IMR-90 (cell line): ENCODE results near the gene LGI4. TPM values are rescaled to one million over a fixed set of nuclear protein-coding genes. Genes with fewer than 3 reads are reported as not detected.

Experiments used
- ATAC-seq: fragments of 200-7000 bp; cut with Tn5 transposase; 2 replicates; pipeline ENCODE4 v1.9.1; 2020; ENCODE audit warnings: low read depth, mild to moderate bottlenecking, moderate library complexity
- BruUV-seq: library from RNA; stranded (reverse); fragments of 400-500 nt; replicated peaks from 2 replicates; lab custom pipeline; 2021; lab: Mats Ljungman, UMichigan
- CTCF ChIA-PET: fragments of 300-600 bp; formaldehyde crosslinking; extraction: SDS; loops from one replicate; lab custom pipeline; 2021; ENCODE audit warnings: antibody characterized with exemption; lab: Yijun Ruan, JAX
- POLR2A ChIA-PET: fragments of 300-600 bp; sonication (Branson Sonifier 250); formaldehyde crosslinking; loops from one replicate; lab custom pipeline; 2022; ENCODE audit warnings: antibody characterized with exemption; ENCODE audit not compliant: unreplicated experiment; lab: Charles Lee
- DNase-seq: peaks from one replicate; pipeline ENCODE4 v3.0.0; 2013
- H2AFZ ChIP-seq: replicated peaks from 2 replicates; pipeline ENCODE3; 2013; ENCODE audit warnings: low read length, mild to moderate bottlenecking; ENCODE audit not compliant: poor library complexity
- H2AK5ac ChIP-seq: 2 replicates; pipeline ENCODE4 v1.6.1; 2013; ENCODE audit warnings: low read depth, low read length, inconsistent platforms
- H2AK9ac ChIP-seq: replicated peaks from 2 replicates; pipeline ENCODE3; 2013; ENCODE audit warnings: mild to moderate bottlenecking, low read depth, low read length, moderate library complexity; ENCODE audit not compliant: poor library complexity
- H2BK120ac ChIP-seq: 2 replicates; pipeline ENCODE4 v1.6.1; 2013; ENCODE audit warnings: low read depth, low read length, inconsistent platforms
- H2BK15ac ChIP-seq: 3 replicates; pipeline ENCODE4 v1.6.1; 2013; ENCODE audit warnings: low read depth, low read length, inconsistent platforms
- H2BK20ac ChIP-seq: 2 replicates; pipeline ENCODE4 v1.6.1; 2013; ENCODE audit warnings: low read depth, mild to moderate bottlenecking, inconsistent platforms, low read length, moderate library complexity
- H2BK5ac ChIP-seq: 2 replicates; pipeline ENCODE4 v1.6.1; 2013; ENCODE audit warnings: mild to moderate bottlenecking, low read depth, low read length, inconsistent platforms; ENCODE audit not compliant: poor library complexity, severe bottlenecking
- H3K14ac ChIP-seq: replicated peaks from 2 replicates; pipeline ENCODE4 v1.6.1; 2013; ENCODE audit warnings: low read depth, low read length, inconsistent platforms
- H3K18ac ChIP-seq: 2 replicates; pipeline ENCODE4 v1.6.1; 2013; ENCODE audit warnings: low read depth, low read length, control low read depth
- H3K23ac ChIP-seq: 2 replicates; pipeline ENCODE4 v1.6.1; 2013; ENCODE audit warnings: low read depth, low read length, inconsistent platforms
- H3K27ac ChIP-seq: 2 replicates; pipeline ENCODE4 v1.5.1; 2013; ENCODE audit warnings: mild to moderate bottlenecking, control low read depth, low read length; ENCODE audit not compliant: insufficient read depth
- H3K27me3 ChIP-seq: 2 replicates; pipeline ENCODE4 v1.6.1; 2013; ENCODE audit warnings: low read length; ENCODE audit not compliant: control insufficient read depth, insufficient read depth
- H3K36me3 ChIP-seq: 2 replicates; pipeline ENCODE4 v1.6.1; 2013; ENCODE audit warnings: low read length, mixed read lengths; ENCODE audit not compliant: control insufficient read depth, insufficient read depth
- H3K4ac ChIP-seq: 2 replicates; pipeline ENCODE4 v1.6.1; 2013; ENCODE audit warnings: low read depth, low read length, inconsistent platforms
- H3K4me1 ChIP-seq: 2 replicates; pipeline ENCODE4 v1.6.1; 2013; ENCODE audit warnings: low read length, mixed read lengths; ENCODE audit not compliant: control insufficient read depth, insufficient read depth
- H3K4me2 ChIP-seq: 2 replicates; pipeline ENCODE4 v1.6.1; 2013; ENCODE audit warnings: low read depth, mild to moderate bottlenecking, control low read depth, low read length, moderate library complexity
- H3K4me3 ChIP-seq: 2 replicates; pipeline ENCODE4 v1.5.1; 2013; ENCODE audit warnings: low read depth, mild to moderate bottlenecking, control low read depth, low read length, moderate library complexity; ENCODE audit not compliant: insufficient read depth
- H3K56ac ChIP-seq: 2 replicates; pipeline ENCODE4 v1.6.1; 2013; ENCODE audit warnings: low read length, inconsistent platforms; ENCODE audit not compliant: insufficient read depth; ENCODE audit errors: extremely low read depth
- H3K79me1 ChIP-seq, 2 experiments: 2 replicates each; pipeline ENCODE4 v1.6.1; 2013; ENCODE audit warnings: low read length in 2 of 2, inconsistent platforms in 1 of 2, low read depth in 1 of 2
- H3K9ac ChIP-seq: 2 replicates; pipeline ENCODE4 v1.6.1; 2013; ENCODE audit warnings: low read depth, low read length, control low read depth
- H3K9me1 ChIP-seq: 2 replicates; pipeline ENCODE4 v1.6.1; 2013; ENCODE audit warnings: low read length, inconsistent platforms; ENCODE audit not compliant: insufficient read depth
- H3K9me3 ChIP-seq: 2 replicates; pipeline ENCODE4 v1.6.1; 2013; ENCODE audit warnings: low read length; ENCODE audit not compliant: control insufficient read depth, insufficient read depth
- H4K20me1 ChIP-seq: 2 replicates; pipeline ENCODE4 v1.6.1; 2013; ENCODE audit warnings: low read length, inconsistent platforms; ENCODE audit not compliant: insufficient read depth
- H4K5ac ChIP-seq: 2 replicates; pipeline ENCODE4 v1.6.1; 2013; ENCODE audit warnings: mild to moderate bottlenecking, low read depth, low read length, control low read depth
- H4K8ac ChIP-seq, 2 experiments: 2 replicates each; pipeline ENCODE4 v1.6.1; 2013; ENCODE audit warnings: low read depth in 2 of 2, low read length in 2 of 2, control low read depth in 1 of 2, inconsistent platforms in 1 of 2
- H4K91ac ChIP-seq: 2 replicates; pipeline ENCODE4 v1.6.1; 2013; ENCODE audit warnings: low read depth, low read length, inconsistent platforms; ENCODE audit not compliant: insufficient read depth
- BHLHE40 ChIP-seq: fragments of 150-350 bp; IDR thresholded peaks from 2 replicates; pipeline ENCODE4 v1.6.1; 2016; ENCODE audit warnings: mild to moderate bottlenecking, low read depth, low read length
- MAFK ChIP-seq: IDR thresholded peaks from 2 replicates; pipeline ENCODE4 v1.6.1; 2012; ENCODE audit warnings: low read depth, low read length, improper control_type of control experiment
- MXI1 ChIP-seq: IDR thresholded peaks from 2 replicates; pipeline ENCODE4 v1.6.1; 2012; ENCODE audit warnings: low read depth, mild to moderate bottlenecking, low read length, moderate library complexity, borderline replicate concordance
- RCOR1 ChIP-seq: IDR thresholded peaks from 2 replicates; pipeline ENCODE4 v1.6.1; 2012; ENCODE audit warnings: mild to moderate bottlenecking, low read length, improper control_type of control experiment; ENCODE audit not compliant: insufficient replicate concordance
- SMC3 ChIP-seq: fragments of 150-350 bp; IDR thresholded peaks from 2 replicates; pipeline ENCODE4 v1.6.1; 2016; ENCODE audit warnings: low read depth, mild to moderate bottlenecking, antibody characterized with exemption, low read length, moderate library complexity
- WGBS, 2 experiments: methylation state at CpG; one replicate each; pipeline versions ENCODE4 v1.1.5 to v1.1.7; 2013; ENCODE audit warnings: missing lambda C conversion rate in 2 of 2; ENCODE audit not compliant: insufficient read length in 1 of 2; ENCODE audit errors: extremely low coverage in 2 of 2; 5-methylcytosine and 5-hydroxymethylcytosine counted together
- dilution Hi-C: fragments of 300-500 bp; cut with HindIII; formaldehyde crosslinking; loops from one replicate; pipeline ENCODE4 v1.14.3; 2018; ENCODE audit warnings: low sequenced_read_pairs; ENCODE audit not compliant: unreplicated experiment
- in situ Hi-C: fragments of 300-500 bp; cut with MboI; formaldehyde crosslinking; loops from 3 replicates; pipeline ENCODE4 v1.14.3; 2019; ENCODE audit warnings: low sequenced_read_pairs, inconsistent platforms, mixed read lengths
- intact Hi-C: fragments of 100-400 bp; cut with micrococcal nuclease; formaldehyde crosslinking; loops from 2 replicates; pipeline ENCODE4 v1.10.0; 2022
- polyA plus RNA-seq, 3 experiments: library from polyadenylated mRNA; depleted of rRNA; stranded (reverse); fragments of >200 nt; gene quantifications; 2 replicates each; pipeline ENCODE4 v1.2.3, GENCODE V29; 2012; ENCODE audit warnings: low replicate concordance in 1 of 3
- total RNA-seq: library from RNA; depleted of rRNA; stranded (reverse); fragments of >200 nt; gene quantifications from 2 replicates; pipeline ENCODE4 v1.2.3, GENCODE V29; 2012
- TF ChIP-seq, protein P1 (sequence below): fragments of 150-350 bp; IDR thresholded peaks from 2 replicates; pipeline ENCODE4 v1.6.1; 2017; ENCODE audit warnings: mild to moderate bottlenecking, antibody characterized with exemption, low read length, low read depth
- TF ChIP-seq, protein P2 (sequence below): fragments of 150-350 bp; IDR thresholded peaks from 2 replicates; pipeline ENCODE4 v1.6.1; 2016; ENCODE audit warnings: low read depth, mild to moderate bottlenecking, low read length, moderate library complexity, borderline replicate concordance
- TF ChIP-seq, protein P3 (sequence below): conservative IDR thresholded peaks from 2 replicates; pipeline ENCODE4 v1.5.1; 2012; ENCODE audit warnings: mild to moderate bottlenecking, low read depth, low read length, improper control_type of control experiment

Gene LGI4
- total and polyA plus RNA-seq, 2 of the 4 experiments (the other 2 are of a cell fraction), result 0.10 TPM; not detected in 1

DNA sequence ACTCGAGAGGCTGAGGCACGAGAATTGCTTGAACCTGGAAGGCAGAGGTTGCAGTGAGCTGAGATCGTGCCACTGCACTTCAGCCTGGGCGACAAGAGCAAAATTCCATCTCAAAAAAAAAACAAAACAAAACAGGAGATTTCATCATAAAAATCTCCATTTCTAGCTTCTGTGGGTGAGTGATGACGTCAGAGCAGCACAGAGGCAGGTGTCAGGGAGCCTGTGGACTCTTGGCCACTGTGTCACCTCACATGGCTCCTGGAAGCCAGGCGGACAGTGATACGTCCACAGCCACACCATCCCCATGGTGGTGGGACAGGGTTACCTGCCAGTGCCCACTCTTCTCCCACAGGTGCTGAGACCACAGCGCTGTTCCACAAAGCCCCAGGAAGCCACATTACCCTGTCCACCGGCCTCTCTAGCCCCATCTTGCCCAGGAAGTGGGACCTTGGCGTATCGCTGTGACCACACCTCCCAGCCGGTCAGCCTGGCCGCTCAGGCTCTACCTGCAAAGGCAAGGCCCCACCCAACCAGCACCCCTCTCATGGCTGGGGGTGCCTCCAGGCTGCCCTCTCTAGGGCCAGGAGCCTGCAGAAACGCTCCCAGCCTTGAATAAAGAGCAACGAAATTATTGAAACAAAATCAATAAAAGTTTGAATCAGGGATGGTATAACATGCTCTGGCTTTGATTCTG is 21.7 kb downstream of the LGI4 start:
- no TSS peak for BruUV-seq
- in situ Hi-C loops, result no loop called here
- 88% methylated on average over 4 of the region's 15 CpGs; no CpG with 5 or more reads in 1 of the 2 experiments for WGBS, 2 experiments

More for the DNA sequence above, 21.7 kb downstream of the LGI4 start:
- H3K4me2 ChIP-seq, result no peak overlapping the region
- no peak overlapping the region for H2AFZ ChIP-seq
- H4K20me1 ChIP-seq, result no peaks in the 10 kb centered on the region
- H4K8ac ChIP-seq, result no peak overlapping the region
- no peak overlapping the region for H2BK5ac ChIP-seq
- no peak overlapping the region for H2BK20ac ChIP-seq
- H4K5ac ChIP-seq, result no peak overlapping the region
- H2BK120ac ChIP-seq, result no peak overlapping the region
- no peak overlapping the region for H2AK5ac ChIP-seq
- DNase-seq (no peak), ATAC-seq (no peak)
- no peak overlapping the region for H2AK9ac ChIP-seq
- no peaks in the 10 kb centered on the region for H3K79me1 ChIP-seq
- no peak overlapping the region for H4K91ac ChIP-seq
- H3K18ac ChIP-seq, result no peak overlapping the region
- no peak overlapping the region for H2BK15ac ChIP-seq
- no peak overlapping the region for H3K56ac ChIP-seq
- H3K27me3 ChIP-seq, result peaks cover 26% of the 10 kb centered on the region
- TF ChIP-seq BHLHE40 (no peak), RCOR1 (no peak), MXI1 (no peak), SMC3 (no peak), MAFK (no peak)
- TF ChIP-seq, protein P1, sequence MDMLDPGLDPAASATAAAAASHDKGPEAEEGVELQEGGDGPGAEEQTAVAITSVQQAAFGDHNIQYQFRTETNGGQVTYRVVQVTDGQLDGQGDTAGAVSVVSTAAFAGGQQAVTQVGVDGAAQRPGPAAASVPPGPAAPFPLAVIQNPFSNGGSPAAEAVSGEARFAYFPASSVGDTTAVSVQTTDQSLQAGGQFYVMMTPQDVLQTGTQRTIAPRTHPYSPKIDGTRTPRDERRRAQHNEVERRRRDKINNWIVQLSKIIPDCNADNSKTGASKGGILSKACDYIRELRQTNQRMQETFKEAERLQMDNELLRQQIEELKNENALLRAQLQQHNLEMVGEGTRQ, result no peak
- TF ChIP-seq, protein P2, sequence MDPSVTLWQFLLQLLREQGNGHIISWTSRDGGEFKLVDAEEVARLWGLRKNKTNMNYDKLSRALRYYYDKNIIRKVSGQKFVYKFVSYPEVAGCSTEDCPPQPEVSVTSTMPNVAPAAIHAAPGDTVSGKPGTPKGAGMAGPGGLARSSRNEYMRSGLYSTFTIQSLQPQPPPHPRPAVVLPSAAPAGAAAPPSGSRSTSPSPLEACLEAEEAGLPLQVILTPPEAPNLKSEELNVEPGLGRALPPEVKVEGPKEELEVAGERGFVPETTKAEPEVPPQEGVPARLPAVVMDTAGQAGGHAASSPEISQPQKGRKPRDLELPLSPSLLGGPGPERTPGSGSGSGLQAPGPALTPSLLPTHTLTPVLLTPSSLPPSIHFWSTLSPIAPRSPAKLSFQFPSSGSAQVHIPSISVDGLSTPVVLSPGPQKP, result no peak
- TF ChIP-seq, protein P3, sequence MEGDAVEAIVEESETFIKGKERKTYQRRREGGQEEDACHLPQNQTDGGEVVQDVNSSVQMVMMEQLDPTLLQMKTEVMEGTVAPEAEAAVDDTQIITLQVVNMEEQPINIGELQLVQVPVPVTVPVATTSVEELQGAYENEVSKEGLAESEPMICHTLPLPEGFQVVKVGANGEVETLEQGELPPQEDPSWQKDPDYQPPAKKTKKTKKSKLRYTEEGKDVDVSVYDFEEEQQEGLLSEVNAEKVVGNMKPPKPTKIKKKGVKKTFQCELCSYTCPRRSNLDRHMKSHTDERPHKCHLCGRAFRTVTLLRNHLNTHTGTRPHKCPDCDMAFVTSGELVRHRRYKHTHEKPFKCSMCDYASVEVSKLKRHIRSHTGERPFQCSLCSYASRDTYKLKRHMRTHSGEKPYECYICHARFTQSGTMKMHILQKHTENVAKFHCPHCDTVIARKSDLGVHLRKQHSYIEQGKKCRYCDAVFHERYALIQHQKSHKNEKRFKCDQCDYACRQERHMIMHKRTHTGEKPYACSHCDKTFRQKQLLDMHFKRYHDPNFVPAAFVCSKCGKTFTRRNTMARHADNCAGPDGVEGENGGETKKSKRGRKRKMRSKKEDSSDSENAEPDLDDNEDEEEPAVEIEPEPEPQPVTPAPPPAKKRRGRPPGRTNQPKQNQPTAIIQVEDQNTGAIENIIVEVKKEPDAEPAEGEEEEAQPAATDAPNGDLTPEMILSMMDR, result no peak
- intact Hi-C loops, result no loop called here
- no peak overlapping the region for H3K9ac ChIP-seq
- POLR2A ChIA-PET, result no interaction called here
- no peak overlapping the region for H3K23ac ChIP-seq
- no peaks in the 10 kb centered on the region for H3K36me3 ChIP-seq
- no peaks in the 10 kb centered on the region for H3K9me3 ChIP-seq
- no peaks in the 10 kb centered on the region for H3K9me1 ChIP-seq
- CTCF ChIA-PET, result no interaction called here
- H3K27ac ChIP-seq, result no peak overlapping the region
- no peak overlapping the region for H3K4ac ChIP-seq
- no peaks in the 10 kb centered on the region for H3K4me1 ChIP-seq
- H3K14ac ChIP-seq, result no peak overlapping the region
- H3K4me3 ChIP-seq, result no peak overlapping the region
- dilution Hi-C loops, result no loop called here
